Fibroblast of pulmonary artery (primary cell): Measurements from ENCODE around the gene TYW5.

Source experiments
- DNase-seq: peaks from one replicate; pipeline ENCODE4 v3.0.0-alpha.2; 2010; ENCODE audit warnings: low read depth
- H3K4me3 ChIP-seq: replicated peaks from 2 replicates; pipeline ENCODE4 v1.5.1; 2011; ENCODE audit warnings: low read depth, mild to moderate bottlenecking, control low read depth, low read length, moderate library complexity
- CTCF ChIP-seq: IDR thresholded peaks from 2 replicates; pipeline ENCODE4 v1.5.1; 2011; ENCODE audit warnings: mild to moderate bottlenecking, control low read depth, low read length, inconsistent platforms; ENCODE audit errors: missing control alignments

TYW5 gene

GRCh38 chr2:199955339-199956061, at the start of gene TYW5, which contains the start of gene MAIP1:
TSS of gene TYW5 (minus strand) at chr2:199955491. CDS start at chr2:199955470, 21 bp downstream.
TSS of gene MAIP1 (plus strand) at chr2:199955582. CDS start at chr2:199955799, 217 bp downstream.
- DNase-seq, result peak; percentile 86
- peak within 1 kb of the TSS; percentile 82 for H3K4me3 ChIP-seq
- peak; percentile 15 for TF ChIP-seq CTCF

- DNase-seq, result peak; percentile 13
- TF ChIP-seq CTCF, result no peak
- H3K4me3 ChIP-seq, result no peak overlapping the region
Observed at GRCh38 chr2:200003444-200003843, 48.2 kb upstream of the TYW5 start.

- H3K4me3 ChIP-seq, result no peak overlapping the region
- no peak for TF ChIP-seq CTCF
- no peak for DNase-seq
Observed at GRCh38 chr2:200000444-200001163, 45.3 kb upstream of the TYW5 start.

- H3K4me3 ChIP-seq, result no peak overlapping the region
- TF ChIP-seq CTCF, result no peak
- DNase-seq, result no peak
Observed at GRCh38 chr2:199999166-199999565, 43.9 kb upstream of the TYW5 start.

- no peak overlapping the region for H3K4me3 ChIP-seq
- TF ChIP-seq CTCF, result no peak
- no peak for DNase-seq
Observed at GRCh38 chr2:199997296-199997695, 42.0 kb upstream of the TYW5 start.

- H3K4me3 ChIP-seq, result no peak overlapping the region
- TF ChIP-seq CTCF, result no peak
- DNase-seq, result no peak
Observed at GRCh38 chr2:199994896-199995295, 39.6 kb upstream of the TYW5 start.
